Progenitor cell of endocrine pancreas (in vitro differentiated cells): ENCODE data around the gene SLC10A4. TPM values are rescaled to one million over a fixed set of nuclear protein-coding genes. Genes with fewer than 3 reads are reported as not detected.
"Not testable (repeated sequence)": the region's sequence is repeated elsewhere in the genome, so short reads cannot be mapped to it uniquely, and the experiment has no call there.

Experiments
- DNase-seq: peaks from one replicate; pipeline ENCODE4 v3.0.0; 2021; ENCODE audit warnings: low spot score; ENCODE audit not compliant: unreplicated experiment
- H3K27ac Mint-ChIP-seq: 2 replicates; pipeline ENCODE4 v1.8.0; 2021; ENCODE audit warnings: mild to moderate bottlenecking, moderate library complexity, mixed read lengths
- H3K27me3 Mint-ChIP-seq: 2 replicates; pipeline ENCODE4 v1.8.0; 2021; ENCODE audit warnings: mixed read lengths
- H3K36me3 Mint-ChIP-seq: 2 replicates; pipeline ENCODE4 v1.8.0; 2022; ENCODE audit warnings: mixed read lengths; ENCODE audit not compliant: insufficient read depth
- H3K4me1 Mint-ChIP-seq: 2 replicates; pipeline ENCODE4 v1.8.0; 2021; ENCODE audit warnings: low read depth, mixed read lengths
- H3K4me3 Mint-ChIP-seq: 2 replicates; pipeline ENCODE4 v1.8.0; 2021; ENCODE audit warnings: low read depth, mild to moderate bottlenecking, moderate library complexity, mixed read lengths
- H3K9me3 Mint-ChIP-seq: 2 replicates; pipeline ENCODE4 v1.8.0; 2021; ENCODE audit warnings: low read depth, mixed read lengths
- total RNA-seq: library from RNA; stranded (reverse); gene quantifications from 2 replicates; pipeline ENCODE4 v1.2.1, GENCODE V29; 2021
- TF ChIP-seq, protein P1 (sequence below): fragments of 200-600 bp; sonication (generic); IDR thresholded peaks from one replicate; pipeline ENCODE4 v1.5.0; 2021; ENCODE audit warnings: antibody characterized with exemption, mild to moderate bottlenecking; ENCODE audit not compliant: unreplicated experiment

SLC10A4 gene
- total RNA-seq, 1 donor from 2014 or later, result 2.5 TPM

DNA sequence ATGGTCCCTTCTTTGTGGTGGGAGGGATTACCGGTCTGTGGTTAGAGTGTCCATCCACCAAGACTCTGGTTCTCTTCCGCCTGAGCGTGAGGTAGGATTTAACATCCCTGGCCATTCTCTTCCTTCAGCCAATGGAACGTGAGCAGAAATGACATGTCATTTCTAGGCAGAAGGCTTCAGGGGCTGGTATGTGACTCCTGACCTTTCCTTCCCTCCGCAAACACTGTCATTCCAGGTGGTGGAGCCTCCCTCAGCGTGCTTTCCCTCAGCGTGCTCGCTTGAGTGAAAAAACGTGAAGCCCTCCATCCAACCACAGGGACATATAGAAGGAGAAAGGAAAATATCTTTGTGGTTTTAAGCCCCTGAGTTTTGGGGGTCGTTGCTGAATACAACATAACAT, 34.0 kb upstream of the SLC10A4 start:
- Mint-ChIP-seq H3K27ac (no peak overlapping the region), H3K4me1 (no peaks in the 10 kb centered on the region), H3K27me3 (no peaks in the 10 kb centered on the region), H3K36me3 (no peaks in the 10 kb centered on the region), H3K4me3 (no peak overlapping the region), H3K9me3 (no peaks in the 10 kb centered on the region)
- TF ChIP-seq, protein P1, sequence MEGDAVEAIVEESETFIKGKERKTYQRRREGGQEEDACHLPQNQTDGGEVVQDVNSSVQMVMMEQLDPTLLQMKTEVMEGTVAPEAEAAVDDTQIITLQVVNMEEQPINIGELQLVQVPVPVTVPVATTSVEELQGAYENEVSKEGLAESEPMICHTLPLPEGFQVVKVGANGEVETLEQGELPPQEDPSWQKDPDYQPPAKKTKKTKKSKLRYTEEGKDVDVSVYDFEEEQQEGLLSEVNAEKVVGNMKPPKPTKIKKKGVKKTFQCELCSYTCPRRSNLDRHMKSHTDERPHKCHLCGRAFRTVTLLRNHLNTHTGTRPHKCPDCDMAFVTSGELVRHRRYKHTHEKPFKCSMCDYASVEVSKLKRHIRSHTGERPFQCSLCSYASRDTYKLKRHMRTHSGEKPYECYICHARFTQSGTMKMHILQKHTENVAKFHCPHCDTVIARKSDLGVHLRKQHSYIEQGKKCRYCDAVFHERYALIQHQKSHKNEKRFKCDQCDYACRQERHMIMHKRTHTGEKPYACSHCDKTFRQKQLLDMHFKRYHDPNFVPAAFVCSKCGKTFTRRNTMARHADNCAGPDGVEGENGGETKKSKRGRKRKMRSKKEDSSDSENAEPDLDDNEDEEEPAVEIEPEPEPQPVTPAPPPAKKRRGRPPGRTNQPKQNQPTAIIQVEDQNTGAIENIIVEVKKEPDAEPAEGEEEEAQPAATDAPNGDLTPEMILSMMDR, result no peak
- no peak for DNase-seq

DNA sequence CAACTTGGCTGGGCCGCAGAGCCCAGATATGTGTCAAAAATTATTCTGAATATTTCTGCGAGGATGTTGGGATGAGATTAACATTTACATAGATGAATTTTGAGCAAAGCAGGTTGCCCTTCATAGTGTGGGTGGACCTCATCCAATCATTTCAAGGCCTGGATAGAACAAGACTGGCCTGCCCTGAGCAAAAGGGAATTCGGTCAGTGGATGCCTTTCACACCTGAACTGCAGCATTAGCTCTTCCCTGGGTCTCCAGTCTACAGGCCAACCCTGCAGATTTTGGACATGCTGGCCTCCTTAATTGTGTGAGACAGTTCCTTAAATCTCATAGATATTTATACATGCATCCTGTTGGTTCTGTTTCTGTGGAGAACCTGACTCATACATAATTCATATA, 32.4 kb upstream of the SLC10A4 start:
- H3K4me1 Mint-ChIP-seq, result no peaks in the 10 kb centered on the region
- H3K36me3 Mint-ChIP-seq, result no peaks in the 10 kb centered on the region
- DNase-seq, result no peak
- TF ChIP-seq, protein P1, result no peak
- no peaks in the 10 kb centered on the region for H3K9me3 Mint-ChIP-seq
- no peak overlapping the region for H3K27ac Mint-ChIP-seq
- H3K4me3 Mint-ChIP-seq, result no peak overlapping the region
- H3K27me3 Mint-ChIP-seq, result no peaks in the 10 kb centered on the region

DNA sequence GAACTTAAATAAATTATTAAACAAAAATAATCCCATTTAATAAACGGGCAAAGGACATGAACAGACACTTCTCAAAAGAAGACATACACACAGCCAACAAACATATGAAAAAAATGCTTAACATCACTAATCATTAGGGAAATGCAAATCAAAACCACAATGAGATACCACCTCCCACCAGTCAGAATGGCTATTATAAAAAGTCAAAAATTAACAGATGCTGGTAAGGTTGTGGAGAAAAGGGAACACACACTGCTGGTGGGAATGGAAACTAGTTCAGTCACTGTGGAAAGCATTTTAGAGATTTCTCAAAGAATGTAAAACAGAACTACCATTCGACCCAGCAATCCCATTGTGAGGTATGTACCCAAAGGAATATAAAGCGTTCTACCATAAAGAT, 31.5 kb upstream of the SLC10A4 start:
- H3K4me1 Mint-ChIP-seq, H3K36me3 Mint-ChIP-seq, H3K27ac Mint-ChIP-seq, DNase-seq, H3K9me3 Mint-ChIP-seq, H3K4me3 Mint-ChIP-seq, H3K27me3 Mint-ChIP-seq: not testable (repeated sequence)

DNA sequence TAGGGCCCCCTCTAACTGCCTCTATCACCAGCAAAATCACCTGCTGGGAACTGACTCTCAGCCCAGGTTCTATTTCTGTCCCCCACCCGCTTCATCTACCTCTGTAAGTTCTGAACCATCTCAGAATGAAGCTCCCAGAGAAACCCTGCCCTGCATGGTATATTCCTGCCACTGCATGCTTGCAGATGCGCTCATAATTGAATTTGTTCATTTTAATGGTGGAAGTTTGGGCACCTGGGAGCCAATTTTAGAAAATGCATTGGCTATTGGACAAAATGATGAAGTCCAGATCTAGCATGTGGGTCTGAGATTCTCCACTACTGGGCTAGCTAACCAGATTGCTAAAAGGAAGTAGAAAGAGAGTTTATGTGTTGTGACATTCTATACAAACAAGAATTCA, 28.6 kb upstream of the SLC10A4 start:
- no peaks in the 10 kb centered on the region for H3K4me1 Mint-ChIP-seq
- no peaks in the 10 kb centered on the region for H3K36me3 Mint-ChIP-seq

DNA sequence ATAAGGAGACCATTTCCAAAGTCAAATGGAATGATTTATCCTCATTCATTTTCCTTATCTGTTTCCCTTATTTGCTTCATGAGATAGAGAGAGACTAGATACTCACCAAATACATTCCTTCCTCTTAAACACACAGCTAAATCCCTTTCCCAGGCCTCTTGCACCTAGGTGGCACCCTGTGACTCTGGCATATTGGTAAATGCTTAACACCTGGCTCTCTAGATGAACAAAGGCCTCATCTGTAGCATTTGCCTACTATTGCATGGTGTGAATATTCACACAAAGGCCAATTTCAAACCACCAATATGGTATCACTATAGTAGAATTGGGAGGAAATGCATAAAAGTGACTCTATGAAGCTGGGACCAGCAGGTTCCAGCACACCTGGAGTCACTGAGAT, 22.1 kb upstream of the SLC10A4 start:
- no peaks in the 10 kb centered on the region for H3K9me3 Mint-ChIP-seq

More for the DNA sequence above, 28.6 kb upstream of the SLC10A4 start:
- H3K27me3 Mint-ChIP-seq, result no peaks in the 10 kb centered on the region
- DNase-seq, result no peak
- H3K27ac Mint-ChIP-seq, result no peak overlapping the region
- no peak overlapping the region for H3K4me3 Mint-ChIP-seq
- TF ChIP-seq, protein P1, result no peak
- no peaks in the 10 kb centered on the region for H3K9me3 Mint-ChIP-seq

DNA sequence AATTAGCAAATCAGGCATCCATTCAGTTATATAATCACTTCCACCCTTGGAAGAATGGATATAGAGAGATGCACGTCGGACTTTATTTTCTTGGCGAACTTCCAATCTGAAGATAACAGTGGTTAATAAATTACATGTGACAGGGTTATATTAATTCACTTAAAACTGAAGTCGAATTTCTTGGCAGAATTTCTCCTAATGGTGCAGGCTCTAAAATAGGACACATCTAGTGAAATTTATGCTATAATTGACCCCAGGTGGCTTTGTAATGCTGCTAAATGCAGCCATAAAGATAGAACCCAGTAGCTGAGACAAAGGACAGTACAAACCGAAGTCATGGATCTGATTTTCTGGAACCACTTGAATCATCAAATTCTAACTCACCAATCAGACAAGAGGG, 20.8 kb upstream of the SLC10A4 start:
- Mint-ChIP-seq H3K4me1 (peaks cover 5% of the 10 kb centered on the region), H3K9me3 (no peaks in the 10 kb centered on the region), H3K27me3 (no peaks in the 10 kb centered on the region), H3K36me3 (no peaks in the 10 kb centered on the region), H3K4me3 (no peak overlapping the region), H3K27ac (no peak overlapping the region)
- TF ChIP-seq, protein P1, result no peak
- no peak for DNase-seq

More for the DNA sequence above, 22.1 kb upstream of the SLC10A4 start:
- TF ChIP-seq, protein P1, result no peak
- Mint-ChIP-seq H3K27ac (no peak overlapping the region), H3K27me3 (no peaks in the 10 kb centered on the region), H3K4me3 (no peak overlapping the region), H3K4me1 (peaks cover 5% of the 10 kb centered on the region), H3K36me3 (no peaks in the 10 kb centered on the region)
- no peak for DNase-seq
